SK-N-MC (cell line): ENCODE data around the gene ADCY4.

ENCODE experiments used
- EZH2 ChIP-seq: fragments of 200-600 bp; sonication (generic); IDR thresholded peaks from one replicate; pipeline ENCODE4 v1.6.1; 2017; ENCODE audit warnings: antibody characterized with exemption
- FOXP2 ChIP-seq: optimal IDR thresholded peaks from 2 replicates; pipeline ENCODE3; 2011; ENCODE audit warnings: mild to moderate bottlenecking, moderate library complexity; ENCODE audit not compliant: insufficient read depth; ENCODE audit errors: extremely low read length, control extremely low read depth
- POLR2AphosphoS5 ChIP-seq: IDR thresholded peaks from 2 replicates; pipeline ENCODE4 v1.6.1; 2012; ENCODE audit warnings: mild to moderate bottlenecking, low read depth, low read length, borderline replicate concordance

- TF ChIP-seq EZH2 (no peak), POLR2AphosphoS5 (no peak), FOXP2 (no peak)
Measured at GRCh38 chr14:24364841-24365240, 30.0 kb upstream of the ADCY4 start.
